OCI-M1 (cell line): Measurements from ENCODE around the gene DNMT3A.

Source experiments
- DNase-seq: peaks from one replicate; lab custom pipeline; 2025; lab: John Stamatoyannopoulos, UW

DNMT3A gene

GRCh38 chr2:25372405-25373268, 30.9 kb upstream of the DNMT3A start:
- DNase-seq = no peak

- DNase-seq = no peak
Observed at GRCh38 chr2:25371253-25372241, 29.8 kb upstream of the DNMT3A start.

GRCh38 chr2:25369876-25370275, 28.2 kb upstream of the DNMT3A start:
- no peak for DNase-seq

- DNase-seq = no peak
Observed at GRCh38 chr2:25369439-25369838, 27.7 kb upstream of the DNMT3A start.

GRCh38 chr2:25368660-25369059, 26.9 kb upstream of the DNMT3A start:
- no peak for DNase-seq

- DNase-seq = no peak
Observed at GRCh38 chr2:25367296-25367695, 25.6 kb upstream of the DNMT3A start.

- DNase-seq = no peak
Observed at GRCh38 chr2:25366629-25367028, 24.9 kb upstream of the DNMT3A start.

GRCh38 chr2:25365241-25365640, 23.5 kb upstream of the DNMT3A start:
- DNase-seq = no peak

GRCh38 chr2:25363733-25364132, 22.0 kb upstream of the DNMT3A start:
- DNase-seq = no peak

GRCh38 chr2:25362434-25363145, 20.9 kb upstream of the DNMT3A start:
- peak; percentile 69 for DNase-seq

GRCh38 chr2:25362049-25362433, 20.3 kb upstream of the DNMT3A start:
- DNase-seq = peak; percentile 96

GRCh38 chr2:25361261-25362048, 19.7 kb upstream of the DNMT3A start:
- DNase-seq = no peak

- DNase-seq = no peak
Observed at GRCh38 chr2:25358836-25359235, 17.1 kb upstream of the DNMT3A start.

- DNase-seq = no peak
Observed at GRCh38 chr2:25358249-25358815, 16.6 kb upstream of the DNMT3A start.

- DNase-seq = no peak
Observed at GRCh38 chr2:25356088-25356487, 14.4 kb upstream of the DNMT3A start.

- DNase-seq = no peak
Observed at GRCh38 chr2:25355270-25355669, 13.5 kb upstream of the DNMT3A start.

GRCh38 chr2:25354116-25354515, 12.4 kb upstream of the DNMT3A start:
- DNase-seq = no peak

GRCh38 chr2:25349397-25349796, 7.7 kb upstream of the DNMT3A start:
- no peak for DNase-seq

- no peak for DNase-seq
Observed at GRCh38 chr2:25347846-25348245, 6.1 kb upstream of the DNMT3A start.

- no peak for DNase-seq
Observed at GRCh38 chr2:25347205-25347815, 5.6 kb upstream of the DNMT3A start.
